ENCODE measurements around the gene LCNL1. TPM values are rescaled to one million over a fixed set of nuclear protein-coding genes. Genes with fewer than 3 reads are reported as not detected.

LCNL1 gene
- total and polyA plus RNA-seq, 4 experiments from 2014 or later: 0.14 to 0.17 TPM; not detected in 2

GRCh38 chr9:136955202-136955942 lies 27.4 kb upstream of the LCNL1 start:
- intact Hi-C loops (cut with micrococcal nuclease): no loop called here
- ChIA-PET POLR2A (ENCODE audit: partially characterized antibody) (interaction anchor here (1.0 kb wide), 1 partner anchor 37 kb away, joined by 3 read pairs; the partner anchor contains the start of gene PAXX), CTCF (ENCODE audit: partially characterized antibody) (no interaction called here)
- H3K4me1 Mint-ChIP-seq: peaks cover 6 to 36% (median 10%) of the 10 kb centered on the region in 4 donors
- H3K27me3 Mint-ChIP-seq: no peaks in the 10 kb centered on the region
- H3K9me3 Mint-ChIP-seq: peaks cover 0 to 6% (median 0%) of the 10 kb centered on the region in 8 donors
- Histone ChIP-seq H3K4me1 (ENCODE audit: insufficient read depth, low read length) (peaks cover 29% of the 10 kb centered on the region), H3K27ac (ENCODE audit: low read depth, low read length) (no peak overlapping the region), H3K9me3 (ENCODE audit: control insufficient read depth in 1 of 2, low read length in 2 of 2) (no peaks in the 10 kb centered on the region), H3K4me3 (ENCODE audit: low read length in 2 of 2) (no peak overlapping the region), H3K27me3 (ENCODE audit: insufficient read depth, low read length) (no peaks in the 10 kb centered on the region), H3K36me3 (ENCODE audit: insufficient read depth, low read length) (no peaks in the 10 kb centered on the region)
- H3K4me3 Mint-ChIP-seq: no peak overlapping the region
- H3K36me3 Mint-ChIP-seq: peaks cover 0 to 9% of the 10 kb centered on the region in 2 donors
- H3K27ac Mint-ChIP-seq: peak overlapping the region in 1 of 7 donors; percentile 80
- no peak for DNase-seq

GRCh38 chr9:136955943-136956335 lies 26.9 kb upstream of the LCNL1 start:
- intact Hi-C loops (cut with micrococcal nuclease): no loop called here
- Histone ChIP-seq H3K4me3 (ENCODE audit: low read length in 2 of 2) (no peak overlapping the region), H3K4me1 (ENCODE audit: insufficient read depth, low read length) (peaks cover 28% of the 10 kb centered on the region), H3K9me3 (ENCODE audit: control insufficient read depth in 1 of 2, low read length in 2 of 2) (no peaks in the 10 kb centered on the region), H3K27me3 (ENCODE audit: insufficient read depth, low read length) (no peaks in the 10 kb centered on the region), H3K36me3 (ENCODE audit: insufficient read depth, low read length) (no peaks in the 10 kb centered on the region), H3K27ac (ENCODE audit: low read depth, low read length) (no peak overlapping the region)
- H3K4me3 Mint-ChIP-seq: peak overlapping the region in 1 of 8 donors; percentile 49
- no peaks in the 10 kb centered on the region for H3K27me3 Mint-ChIP-seq
- H3K27ac Mint-ChIP-seq: no peak overlapping the region
- peak in 1 of 5 donors; percentile 34 for DNase-seq
- ChIA-PET CTCF (ENCODE audit: partially characterized antibody) (no interaction called here), POLR2A (ENCODE audit: partially characterized antibody) (no interaction called here)
- peaks cover 0 to 9% of the 10 kb centered on the region in 2 donors for H3K36me3 Mint-ChIP-seq
- H3K9me3 Mint-ChIP-seq: peaks cover 0 to 6% (median 0%) of the 10 kb centered on the region in 8 donors
- H3K4me1 Mint-ChIP-seq: peaks cover 5 to 36% (median 9%) of the 10 kb centered on the region in 4 donors

GRCh38 chr9:136956604-136957003 lies 26.2 kb upstream of the LCNL1 start:
- Histone ChIP-seq H3K9me3 (ENCODE audit: control insufficient read depth in 1 of 2, low read length in 2 of 2) (no peaks in the 10 kb centered on the region), H3K36me3 (ENCODE audit: insufficient read depth, low read length) (no peaks in the 10 kb centered on the region), H3K27ac (ENCODE audit: low read depth, low read length) (no peak overlapping the region), H3K27me3 (ENCODE audit: insufficient read depth, low read length) (no peaks in the 10 kb centered on the region), H3K4me1 (ENCODE audit: insufficient read depth, low read length) (peaks cover 32% of the 10 kb centered on the region), H3K4me3 (ENCODE audit: low read length in 2 of 2) (no peak overlapping the region)
- Mint-ChIP-seq H3K36me3 (peaks cover 0 to 9% of the 10 kb centered on the region in 2 donors), H3K27me3 (no peaks in the 10 kb centered on the region), H3K4me1 (peaks cover 5 to 38% (median 10%) of the 10 kb centered on the region in 4 donors), H3K27ac (peak overlapping the region in 1 of 7 donors; percentile 38), H3K9me3 (peaks cover 0 to 6% (median 0%) of the 10 kb centered on the region in 8 donors), H3K4me3 (no peak overlapping the region)
- ChIA-PET POLR2A (ENCODE audit: partially characterized antibody) (no interaction called here), CTCF (ENCODE audit: partially characterized antibody) (no interaction called here)
- intact Hi-C loops (cut with micrococcal nuclease): no loop called here
- no peak for DNase-seq

- Mint-ChIP-seq H3K4me1 (peaks cover 8 to 38% (median 10%) of the 10 kb centered on the region in 4 donors), H3K4me3 (peak overlapping the region in 1 of 8 donors; percentile 61), H3K27ac (no peak overlapping the region), H3K9me3 (peaks cover 0 to 6% (median 0%) of the 10 kb centered on the region in 8 donors), H3K27me3 (no peaks in the 10 kb centered on the region), H3K36me3 (peaks cover 0 to 9% of the 10 kb centered on the region in 2 donors)
- H3K27ac ChIP-seq (ENCODE audit: low read depth, low read length): no peak overlapping the region
- H3K9me3 ChIP-seq (ENCODE audit: control insufficient read depth in 1 of 2, low read length in 2 of 2): no peaks in the 10 kb centered on the region
- intact Hi-C loops (cut with micrococcal nuclease): no loop called here
- CTCF ChIA-PET (ENCODE audit: partially characterized antibody): no interaction called here
- no peak overlapping the region for H3K4me3 ChIP-seq (ENCODE audit: low read length in 2 of 2)
- no peaks in the 10 kb centered on the region for H3K36me3 ChIP-seq (ENCODE audit: insufficient read depth, low read length)
- peaks cover 35% of the 10 kb centered on the region for H3K4me1 ChIP-seq (ENCODE audit: insufficient read depth, low read length)
- no peaks in the 10 kb centered on the region for H3K27me3 ChIP-seq (ENCODE audit: insufficient read depth, low read length)
- POLR2A ChIA-PET (ENCODE audit: partially characterized antibody): no interaction called here
- DNase-seq: no peak
These were observed 25.3 kb upstream of the LCNL1 start for GRCh38 chr9:136957461-136957860.

GRCh38 chr9:136957901-136958300 lies 24.9 kb upstream of the LCNL1 start:
- Mint-ChIP-seq H3K27me3 (no peaks in the 10 kb centered on the region), H3K27ac (peak overlapping the region in 1 of 7 donors; percentile 66), H3K9me3 (peaks cover 0 to 6% (median 0%) of the 10 kb centered on the region in 8 donors), H3K36me3 (peaks cover 0 to 9% of the 10 kb centered on the region in 2 donors), H3K4me1 (peaks cover 11 to 43% (median 14%) of the 10 kb centered on the region in 4 donors), H3K4me3 (peak overlapping the region in 1 of 8 donors; percentile 44)
- no peak overlapping the region for H3K27ac ChIP-seq (ENCODE audit: low read depth, low read length)
- H3K4me3 ChIP-seq (ENCODE audit: low read length in 2 of 2): no peak overlapping the region
- no peaks in the 10 kb centered on the region for H3K27me3 ChIP-seq (ENCODE audit: insufficient read depth, low read length)
- ChIA-PET POLR2A (ENCODE audit: partially characterized antibody) (interaction anchor here (1.2 to 9.2 kb wide), 4 partner anchors 13 to 33 kb away, joined by 4 to 75 read pairs (median 15); partner anchors contain the start of genes C8G, FBXW5 and PAXX), CTCF (ENCODE audit: partially characterized antibody) (no interaction called here)
- intact Hi-C loops (cut with micrococcal nuclease): no loop called here
- H3K9me3 ChIP-seq (ENCODE audit: control insufficient read depth in 1 of 2, low read length in 2 of 2): no peaks in the 10 kb centered on the region
- H3K4me1 ChIP-seq (ENCODE audit: insufficient read depth, low read length): peaks cover 39% of the 10 kb centered on the region
- H3K36me3 ChIP-seq (ENCODE audit: insufficient read depth, low read length): no peaks in the 10 kb centered on the region
- DNase-seq: no peak

- H3K4me1 Mint-ChIP-seq: peaks cover 14 to 48% (median 18%) of the 10 kb centered on the region in 4 donors
- peaks cover 0 to 6% (median 0%) of the 10 kb centered on the region in 8 donors for H3K9me3 Mint-ChIP-seq
- no peak overlapping the region for H3K27ac ChIP-seq (ENCODE audit: low read depth, low read length)
- POLR2A ChIA-PET (ENCODE audit: partially characterized antibody): interaction anchor here (1.2 to 9.2 kb wide), 5 partner anchors 13 to 38 kb away, joined by 4 to 75 read pairs (median 17); partner anchors contain the start of genes C8G, CLIC3, FBXW5 and PAXX
- H3K27ac Mint-ChIP-seq: peak overlapping the region in 1 of 7 donors; percentile 76
- intact Hi-C loops (cut with micrococcal nuclease): no loop called here
- no peaks in the 10 kb centered on the region for H3K9me3 ChIP-seq (ENCODE audit: control insufficient read depth in 1 of 2, low read length in 2 of 2)
- H3K27me3 Mint-ChIP-seq: no peaks in the 10 kb centered on the region
- H3K4me3 ChIP-seq (ENCODE audit: low read length in 2 of 2): no peak overlapping the region
- H3K36me3 Mint-ChIP-seq: peaks cover 0 to 9% of the 10 kb centered on the region in 2 donors
- CTCF ChIA-PET (ENCODE audit: partially characterized antibody): interaction anchor here (2.5 kb wide), 1 partner anchor 71 kb away, joined by 9 read pairs; the partner anchor contains the start of gene ABCA2
- peaks cover 45% of the 10 kb centered on the region for H3K4me1 ChIP-seq (ENCODE audit: insufficient read depth, low read length)
- H3K36me3 ChIP-seq (ENCODE audit: insufficient read depth, low read length): no peaks in the 10 kb centered on the region
- no peak overlapping the region for H3K4me3 Mint-ChIP-seq
- DNase-seq: no peak
- H3K27me3 ChIP-seq (ENCODE audit: insufficient read depth, low read length): no peaks in the 10 kb centered on the region
These were observed 24.3 kb upstream of the LCNL1 start for GRCh38 chr9:136958473-136958872.

Data from CD4-positive, alpha-beta memory T cell (primary cell).